ENCODE data around the gene R3HDM2.

DNA sequence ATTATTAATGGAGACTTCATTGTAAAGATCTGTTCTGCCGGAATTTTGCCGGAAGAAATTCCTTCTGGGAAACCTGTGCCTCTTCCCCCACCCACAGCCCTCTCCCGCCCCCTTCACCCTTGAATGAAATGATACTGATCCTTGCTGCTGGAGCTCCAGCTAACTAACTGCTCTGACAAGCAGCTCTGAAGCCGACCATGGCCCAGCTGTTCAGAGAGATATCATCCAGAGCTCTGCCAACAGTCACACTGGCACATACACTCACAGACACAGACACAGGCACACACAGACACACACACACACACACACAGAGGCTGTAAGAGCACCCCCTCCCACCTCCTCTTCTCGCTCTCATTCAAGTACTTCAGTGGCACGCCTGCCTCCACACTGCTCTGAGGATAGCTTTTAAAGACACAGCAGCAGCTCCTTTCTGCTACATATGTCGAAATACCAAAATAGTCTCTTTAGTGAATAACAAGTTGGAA lies 88.6 kb downstream of the R3HDM2 start:
- TF ChIP-seq, protein P1, sequence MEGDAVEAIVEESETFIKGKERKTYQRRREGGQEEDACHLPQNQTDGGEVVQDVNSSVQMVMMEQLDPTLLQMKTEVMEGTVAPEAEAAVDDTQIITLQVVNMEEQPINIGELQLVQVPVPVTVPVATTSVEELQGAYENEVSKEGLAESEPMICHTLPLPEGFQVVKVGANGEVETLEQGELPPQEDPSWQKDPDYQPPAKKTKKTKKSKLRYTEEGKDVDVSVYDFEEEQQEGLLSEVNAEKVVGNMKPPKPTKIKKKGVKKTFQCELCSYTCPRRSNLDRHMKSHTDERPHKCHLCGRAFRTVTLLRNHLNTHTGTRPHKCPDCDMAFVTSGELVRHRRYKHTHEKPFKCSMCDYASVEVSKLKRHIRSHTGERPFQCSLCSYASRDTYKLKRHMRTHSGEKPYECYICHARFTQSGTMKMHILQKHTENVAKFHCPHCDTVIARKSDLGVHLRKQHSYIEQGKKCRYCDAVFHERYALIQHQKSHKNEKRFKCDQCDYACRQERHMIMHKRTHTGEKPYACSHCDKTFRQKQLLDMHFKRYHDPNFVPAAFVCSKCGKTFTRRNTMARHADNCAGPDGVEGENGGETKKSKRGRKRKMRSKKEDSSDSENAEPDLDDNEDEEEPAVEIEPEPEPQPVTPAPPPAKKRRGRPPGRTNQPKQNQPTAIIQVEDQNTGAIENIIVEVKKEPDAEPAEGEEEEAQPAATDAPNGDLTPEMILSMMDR (IDR thresholded peaks at IDR 0.05): no peak
- no peak for TF ChIP-seq POLR2A (IDR thresholded peaks at IDR 0.05)

Data from suprapubic skin (tissue), 3 donors.